Karpas-422 (cell line): ENCODE results near the gene KCNQ5. TPM values are rescaled to one million over a fixed set of nuclear protein-coding genes. Genes with fewer than 3 reads are reported as not detected.
"Not testable (repeated sequence)": the region's sequence is repeated elsewhere in the genome, so short reads cannot be mapped to it uniquely, and the experiment has no call there.

Experiments
- DNase-seq: peaks from one replicate; pipeline ENCODE4 v3.0.0-alpha.2; 2015
- H2AFZ ChIP-seq: fragments of 200-600 bp; sonication (generic); 2 replicates; pipeline ENCODE4 v1.6.1; 2014; ENCODE audit warnings: antibody characterized with exemption, low read length, mixed read lengths
- H3K27ac ChIP-seq: fragments of 200-600 bp; sonication (generic); 2 replicates; pipeline ENCODE4 v1.5.1; 2014; ENCODE audit warnings: mild to moderate bottlenecking, low read length, moderate library complexity
- H3K27me3 ChIP-seq: fragments of 200-600 bp; sonication (generic); 2 replicates; pipeline ENCODE4 v1.6.1; 2014; ENCODE audit warnings: low read length, mixed read lengths
- H3K36me3 ChIP-seq: fragments of 200-600 bp; sonication (generic); 2 replicates; pipeline ENCODE4 v1.6.1; 2014; ENCODE audit warnings: low read length, mixed read lengths; ENCODE audit not compliant: insufficient read depth
- H3K4me1 ChIP-seq: fragments of 200-600 bp; sonication (generic); 2 replicates; pipeline ENCODE4 v1.6.1; 2014; ENCODE audit warnings: mild to moderate bottlenecking, low read length, mixed read lengths
- H3K4me2 ChIP-seq: fragments of 200-600 bp; sonication (generic); 2 replicates; pipeline ENCODE4 v1.6.1; 2014; ENCODE audit warnings: low read length, low read depth, mild to moderate bottlenecking; ENCODE audit not compliant: poor library complexity, severe bottlenecking
- H3K4me3 ChIP-seq: fragments of 200-600 bp; sonication (generic); 2 replicates; pipeline ENCODE4 v1.5.1; 2014; ENCODE audit warnings: mild to moderate bottlenecking, antibody characterized with exemption, low read length, mixed read lengths
- H3K79me2 ChIP-seq: fragments of 200-600 bp; sonication (generic); 2 replicates; pipeline ENCODE4 v1.6.1; 2014; ENCODE audit warnings: mild to moderate bottlenecking, low read length, mixed read lengths
- H3K9ac ChIP-seq: fragments of 200-600 bp; sonication (generic); 2 replicates; pipeline ENCODE4 v1.6.0; 2014; ENCODE audit warnings: low read length
- H3K9me2 ChIP-seq: fragments of 200-600 bp; sonication (generic), shearing (Covaris generic); replicated peaks from 2 replicates; pipeline ENCODE4 v1.6.0; 2014; ENCODE audit warnings: mild to moderate bottlenecking, low read length, moderate library complexity; ENCODE audit not compliant: insufficient read depth
- H3K9me3 ChIP-seq: fragments of 300-700, 200-600 bp; sonication (generic); 2 replicates; pipeline ENCODE4 v1.6.1; 2014; ENCODE audit warnings: low read length, mixed read lengths
- H4K20me1 ChIP-seq: fragments of 200-600 bp; sonication (generic); 2 replicates; pipeline ENCODE4 v1.6.1; 2014; ENCODE audit warnings: mild to moderate bottlenecking, antibody characterized with exemption, low read length, low read depth; ENCODE audit not compliant: insufficient read depth
- total RNA-seq: library from RNA; depleted of rRNA; stranded (reverse); fragments of >200 nt; shearing (Covaris generic); gene quantifications from 2 replicates; pipeline ENCODE4 v1.2.3, GENCODE V29; 2014; ENCODE audit warnings: low replicate concordance; rRNA removed

KCNQ5 gene
- 29.1 and 50.5 TPM in 2 replicates for total RNA-seq

DNA sequence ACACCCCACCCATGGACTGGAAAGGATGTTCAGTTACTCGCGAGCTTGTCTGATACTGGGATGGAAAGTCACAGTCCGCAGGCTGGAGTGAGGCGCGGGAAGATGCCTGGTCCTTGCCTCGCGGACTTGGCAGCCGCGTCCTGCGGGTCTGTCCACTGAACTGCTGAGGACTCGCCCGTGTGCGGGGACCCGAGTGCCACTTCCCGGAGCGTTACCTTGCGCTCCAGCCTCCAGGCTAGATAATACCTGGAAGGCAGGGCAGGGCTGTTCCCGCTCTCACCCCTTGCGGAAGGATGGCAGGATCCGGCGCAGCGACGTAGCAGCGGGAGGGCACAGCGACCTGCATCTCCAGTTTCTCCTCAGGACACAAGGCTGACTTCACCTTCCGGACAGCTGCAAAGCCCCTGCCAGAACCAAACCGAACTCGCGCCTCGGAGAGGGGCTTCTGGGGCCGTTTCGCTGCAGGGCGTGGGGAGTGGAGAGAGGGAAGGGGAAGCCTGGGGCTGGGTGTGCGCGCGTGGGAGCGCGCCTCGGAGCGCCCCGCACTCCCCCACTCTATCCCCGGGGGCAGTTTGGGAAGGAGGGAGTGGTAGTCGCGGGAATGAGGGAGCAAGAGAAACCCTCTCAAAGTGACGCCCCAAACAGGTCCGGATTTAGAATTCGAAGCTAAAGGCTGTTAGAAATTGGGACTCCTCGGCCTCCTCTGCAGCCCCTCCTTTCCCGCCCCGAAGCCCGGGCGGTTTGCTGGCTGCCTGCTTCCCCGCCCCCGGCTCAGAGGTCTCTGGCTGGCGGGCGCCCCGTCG, at the start of gene KCNQ5:
Gene KCNQ5, plus strand, starts transcription at position 774 of the 803 bp plus-strand sequence.
- Histone ChIP-seq H3K4me3 (peak within 1 kb of the TSS; percentile 97), H3K9me2 (no peaks in the 10 kb centered on the region), H3K4me2 (peak within 1 kb of the TSS; percentile 95), H3K36me3 (peaks cover 14% of the 10 kb centered on the region), H3K4me1 (peaks cover 56% of the 10 kb centered on the region), H3K9ac (peak within 1 kb of the TSS; percentile 99), H2AFZ (peak within 1 kb of the TSS; percentile 96), H3K27me3 (no peaks in the 10 kb centered on the region), H3K9me3 (no peaks in the 10 kb centered on the region), H4K20me1 (no peaks in the 10 kb centered on the region), H3K79me2 (peaks cover 47% of the 10 kb centered on the region), H3K27ac (peak within 1 kb of the TSS; percentile 96)
- DNase-seq, result peak; percentile 84

DNA sequence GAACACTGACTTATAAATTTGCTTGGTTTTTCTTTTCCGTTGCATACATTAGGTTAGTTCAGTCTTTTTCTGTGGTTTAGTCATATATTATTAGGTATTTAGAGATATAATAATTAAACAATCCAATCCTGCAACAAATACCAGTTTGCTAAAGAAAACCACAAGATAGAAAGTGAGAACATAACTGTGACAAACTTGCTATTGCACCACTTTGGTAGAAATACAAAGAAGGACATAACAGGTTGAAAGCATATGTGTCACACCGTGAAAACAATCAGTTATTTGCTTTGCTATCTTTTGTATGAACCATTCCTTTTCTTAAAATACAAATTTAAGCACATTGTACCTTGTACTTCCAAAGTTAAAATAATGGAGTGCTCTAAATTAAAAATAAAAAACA, 42.0 kb upstream of the KCNQ5 start:
- Histone ChIP-seq H3K27ac (no peak overlapping the region), H3K4me3 (no peak overlapping the region), H2AFZ (no peak overlapping the region), H3K9ac (no peak overlapping the region), H4K20me1 (no peaks in the 10 kb centered on the region), H3K4me2 (no peak overlapping the region), H3K36me3 (no peaks in the 10 kb centered on the region), H3K9me3 (no peaks in the 10 kb centered on the region), H3K79me2 (no peaks in the 10 kb centered on the region), H3K27me3 (no peaks in the 10 kb centered on the region), H3K9me2 (no peaks in the 10 kb centered on the region), H3K4me1 (no peaks in the 10 kb centered on the region)
- DNase-seq, result peak; percentile 22

DNA sequence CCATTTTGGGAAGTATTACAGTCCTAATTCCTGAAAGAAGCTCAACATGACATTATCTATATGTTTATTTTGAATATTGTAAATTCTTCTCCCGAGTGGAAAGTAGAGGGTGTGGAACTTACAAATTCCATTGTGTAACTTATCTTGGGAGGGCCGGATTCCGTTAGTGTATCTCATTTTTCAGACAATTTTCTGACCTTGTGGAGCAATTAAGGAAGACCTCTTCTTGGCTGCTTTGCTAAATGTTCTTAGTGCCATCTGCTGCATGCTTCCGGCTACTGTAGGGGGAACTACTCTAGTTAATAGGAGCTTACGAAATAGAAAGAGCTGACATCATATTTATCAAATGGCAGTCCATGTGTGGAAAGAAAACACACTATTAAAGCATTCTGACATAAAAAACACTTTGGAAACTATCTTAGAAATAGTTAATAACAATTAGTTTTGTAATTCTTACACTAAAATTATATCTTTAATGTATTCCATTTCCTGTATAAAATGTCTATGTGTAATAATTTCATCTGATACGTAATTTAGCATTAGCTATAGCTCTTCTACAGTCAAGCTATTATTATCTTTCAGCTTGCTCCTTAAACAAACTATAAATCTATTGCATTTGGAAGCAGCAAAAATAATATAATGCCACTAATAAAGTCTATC, 41.5 kb upstream of the KCNQ5 start:
- peak; percentile 84 for DNase-seq
- H3K9me3 ChIP-seq, result no peaks in the 10 kb centered on the region
- H3K79me2 ChIP-seq, result no peaks in the 10 kb centered on the region
- no peak overlapping the region for H3K9ac ChIP-seq
- no peak overlapping the region for H3K4me3 ChIP-seq
- no peak overlapping the region for H3K27ac ChIP-seq
- no peak overlapping the region for H2AFZ ChIP-seq
- H3K9me2 ChIP-seq, result no peaks in the 10 kb centered on the region
- H3K4me2 ChIP-seq, result no peak overlapping the region
- H3K27me3 ChIP-seq, result no peaks in the 10 kb centered on the region
- no peaks in the 10 kb centered on the region for H3K4me1 ChIP-seq
- H3K36me3 ChIP-seq, result no peaks in the 10 kb centered on the region
- no peaks in the 10 kb centered on the region for H4K20me1 ChIP-seq

DNA sequence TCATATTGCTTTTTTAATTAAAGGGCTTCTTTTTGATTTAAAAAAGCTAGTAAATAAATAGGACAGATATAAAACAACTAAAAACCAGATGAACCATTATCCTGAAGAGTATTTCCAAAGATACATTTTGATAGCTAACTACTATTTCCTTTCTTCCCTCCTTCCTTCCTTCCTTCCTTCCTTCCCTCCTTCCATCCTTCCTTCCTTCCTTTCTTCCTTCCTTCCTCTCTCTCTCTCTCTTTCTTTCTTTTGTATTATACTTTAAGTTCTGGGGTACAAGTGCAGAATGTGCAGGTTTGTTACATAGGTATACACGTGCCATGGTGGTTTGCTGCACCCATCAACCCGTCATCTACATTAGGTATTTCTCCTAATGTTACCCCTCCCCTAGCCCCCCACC, 40.9 kb upstream of the KCNQ5 start:
- not testable (repeated sequence) for H3K9me2 ChIP-seq, H4K20me1 ChIP-seq, H3K27ac ChIP-seq, H3K9me3 ChIP-seq, H3K36me3 ChIP-seq, H3K4me3 ChIP-seq, H3K27me3 ChIP-seq, H2AFZ ChIP-seq, H3K79me2 ChIP-seq, H3K4me2 ChIP-seq, H3K9ac ChIP-seq, H3K4me1 ChIP-seq
- DNase-seq, result peak; percentile 20

DNA sequence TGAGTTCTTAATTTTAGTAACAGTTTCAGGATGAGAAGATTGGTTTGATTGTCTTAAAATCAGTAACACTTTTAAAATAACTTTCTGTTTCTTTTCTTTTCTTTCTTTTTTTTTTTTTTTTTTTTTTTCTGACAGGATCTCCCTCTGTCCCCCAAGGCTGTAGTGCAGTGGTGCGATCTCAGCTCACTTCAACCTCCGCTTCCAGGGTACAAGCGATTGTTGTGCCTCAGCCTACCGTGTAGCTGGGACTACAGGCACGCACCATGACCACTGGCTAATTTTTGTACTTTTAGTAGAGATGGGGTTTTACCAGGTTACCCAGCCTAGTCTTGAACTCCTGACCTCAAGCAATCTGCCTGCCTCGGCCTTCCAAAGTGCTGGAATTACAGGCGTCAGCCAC, 33.7 kb upstream of the KCNQ5 start:
- H3K36me3 ChIP-seq, result no peaks in the 10 kb centered on the region
- no peaks in the 10 kb centered on the region for H3K9me3 ChIP-seq
- no peaks in the 10 kb centered on the region for H3K79me2 ChIP-seq
- H3K4me2 ChIP-seq, result no peak overlapping the region
- no peaks in the 10 kb centered on the region for H3K4me1 ChIP-seq
- no peak overlapping the region for H2AFZ ChIP-seq
- DNase-seq, result peak; percentile 29
- no peaks in the 10 kb centered on the region for H3K27me3 ChIP-seq
- H4K20me1 ChIP-seq, result no peaks in the 10 kb centered on the region
- no peak overlapping the region for H3K4me3 ChIP-seq
- H3K9ac ChIP-seq, result no peak overlapping the region
- H3K9me2 ChIP-seq, result no peaks in the 10 kb centered on the region
- no peak overlapping the region for H3K27ac ChIP-seq

DNA sequence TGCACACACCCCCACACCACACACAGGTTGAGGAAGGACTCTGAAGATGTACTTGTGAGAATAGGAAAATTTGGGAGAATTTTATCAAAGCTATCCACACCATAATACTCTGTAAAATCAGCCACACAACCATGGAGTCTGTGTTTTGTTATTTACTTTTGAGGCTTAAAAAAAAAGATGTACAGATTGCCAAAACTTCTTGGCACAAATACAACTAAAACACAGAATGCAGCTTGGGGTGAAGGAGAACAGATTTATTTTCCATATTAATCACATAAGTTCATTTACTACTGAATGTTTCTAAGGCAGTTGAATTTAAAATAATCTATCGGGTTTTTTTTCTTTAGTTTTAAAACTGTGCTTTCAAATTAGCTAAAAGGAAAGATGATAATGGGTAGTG, 32.8 kb upstream of the KCNQ5 start:
- no peak overlapping the region for H3K4me3 ChIP-seq
- H3K9ac ChIP-seq, result no peak overlapping the region
- no peaks in the 10 kb centered on the region for H3K79me2 ChIP-seq
- H3K27ac ChIP-seq, result no peak overlapping the region
- no peaks in the 10 kb centered on the region for H3K9me2 ChIP-seq
- H2AFZ ChIP-seq, result no peak overlapping the region
- no peaks in the 10 kb centered on the region for H3K9me3 ChIP-seq
- no peaks in the 10 kb centered on the region for H4K20me1 ChIP-seq
- no peaks in the 10 kb centered on the region for H3K27me3 ChIP-seq
- no peaks in the 10 kb centered on the region for H3K4me1 ChIP-seq
- no peak overlapping the region for H3K4me2 ChIP-seq
- H3K36me3 ChIP-seq, result no peaks in the 10 kb centered on the region
- DNase-seq, result peak; percentile 16

DNA sequence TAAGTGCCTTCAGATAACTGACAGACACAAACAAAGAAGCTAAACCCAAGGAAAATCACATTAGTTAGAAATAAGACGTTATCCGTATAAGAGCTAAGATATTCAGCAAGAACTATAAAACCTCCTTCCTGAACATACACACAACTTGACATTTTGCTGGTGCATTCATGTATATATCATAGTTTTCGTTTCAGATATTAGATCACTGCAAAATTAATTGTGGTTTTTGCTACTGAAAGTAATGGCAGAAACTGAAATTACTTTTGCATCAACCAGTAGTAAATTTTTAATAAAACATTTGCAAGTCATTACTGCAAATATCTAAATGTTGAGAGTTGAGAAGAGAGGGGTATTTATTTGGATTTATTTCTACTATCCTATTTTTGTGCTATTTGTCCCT, 26.1 kb upstream of the KCNQ5 start:
- H2AFZ ChIP-seq, result no peak overlapping the region
- no peak overlapping the region for H3K4me2 ChIP-seq
- H3K27me3 ChIP-seq, result no peaks in the 10 kb centered on the region
- H3K36me3 ChIP-seq, result no peaks in the 10 kb centered on the region
- no peaks in the 10 kb centered on the region for H4K20me1 ChIP-seq
- no peaks in the 10 kb centered on the region for H3K4me1 ChIP-seq
- no peak for DNase-seq
- H3K79me2 ChIP-seq, result no peaks in the 10 kb centered on the region
- H3K27ac ChIP-seq, result no peak overlapping the region
- H3K9ac ChIP-seq, result no peak overlapping the region
- H3K4me3 ChIP-seq, result no peak overlapping the region
- H3K9me3 ChIP-seq, result no peaks in the 10 kb centered on the region
- no peaks in the 10 kb centered on the region for H3K9me2 ChIP-seq

DNA sequence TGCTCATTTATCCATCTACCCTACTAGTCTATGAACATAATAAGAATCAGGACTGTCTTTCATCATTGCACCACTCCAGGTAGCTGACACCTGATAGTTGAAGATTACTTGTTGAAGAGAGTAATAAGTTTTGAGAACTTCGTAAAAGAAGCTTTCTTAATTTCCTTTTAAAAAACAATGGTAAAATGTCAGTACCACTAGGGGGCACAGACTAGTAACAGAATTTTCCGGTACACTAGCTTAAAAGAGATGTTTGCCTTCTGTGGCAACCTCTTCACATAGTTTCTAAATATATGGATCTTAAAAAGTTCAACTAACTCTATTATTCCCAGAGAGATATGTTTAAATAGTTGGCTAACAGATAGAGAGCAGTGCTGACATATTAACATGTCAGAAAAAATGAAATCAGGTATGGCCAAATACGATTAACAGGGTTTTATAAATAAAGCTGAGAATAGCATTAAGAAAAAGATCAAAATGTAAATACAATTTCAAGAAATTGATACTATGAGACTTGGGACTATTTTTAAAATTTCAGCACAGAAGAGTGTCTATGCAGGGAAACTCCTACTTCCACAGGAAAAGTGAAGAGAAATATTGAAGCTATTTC, 5.4 kb upstream of the KCNQ5 start:
- H2AFZ ChIP-seq, result peak overlapping the region; percentile 22; the same call in 1 of the 2 replicates
- H3K9me2 ChIP-seq, result no peaks in the 10 kb centered on the region
- no peak overlapping the region for H3K4me3 ChIP-seq
- H4K20me1 ChIP-seq, result no peaks in the 10 kb centered on the region
- peaks cover under 1% of the 10 kb centered on the region; the same call in 1 of the 2 replicates for H3K79me2 ChIP-seq
- no peaks in the 10 kb centered on the region for H3K36me3 ChIP-seq
- DNase-seq, result peak; percentile 81
- peaks cover 31% of the 10 kb centered on the region for H3K4me1 ChIP-seq
- H3K27ac ChIP-seq, result no peak overlapping the region
- H3K9ac ChIP-seq, result peak overlapping the region; percentile 32; the same call in 1 of the 2 replicates
- H3K27me3 ChIP-seq, result no peaks in the 10 kb centered on the region; the same call in 1 of the 2 replicates
- H3K4me2 ChIP-seq, result peak overlapping the region; percentile 49
- no peaks in the 10 kb centered on the region for H3K9me3 ChIP-seq
